Lung (tissue), 12 donors: ENCODE measurements around the gene ADCY3. TPM values are rescaled to one million over a fixed set of nuclear protein-coding genes. Genes with fewer than 3 reads are reported as not detected.
A peak's percentile ranks its signal among the peaks of the same experiment; 100 is the strongest.

Experiments
- ATAC-seq: fragments of 200-7000 bp; cut with Tn5 transposase; one replicate; pipeline ENCODE4 v1.9.1; 2020; ENCODE audit warnings: moderate number of reproducible peaks; ENCODE audit not compliant: insufficient read depth, low FRiP score
- DNase-seq, 3 donors: peaks; one replicate each; pipeline ENCODE4 v3.0.0-alpha.2; 2013 to 2017
- H3K27ac ChIP-seq, 2 donors: one replicate each; pipeline ENCODE4 v1.5.1; 2013; ENCODE audit warnings: mild to moderate bottlenecking in 2 of 2, moderate library complexity in 2 of 2, control low read depth in 1 of 2, inconsistent platforms in 1 of 2, low read depth in 1 of 2, low read length in 1 of 2
- H3K27me3 ChIP-seq, 3 donors: one replicate each; pipeline ENCODE4 v1.5.1; 2013; ENCODE audit warnings: low read length in 2 of 3; ENCODE audit not compliant: control insufficient read depth in 3 of 3, insufficient read depth in 3 of 3
- H3K36me3 ChIP-seq, 4 donors: one replicate each; pipeline ENCODE4 v1.5.1; 2013; ENCODE audit warnings: low read length in 4 of 4, mild to moderate bottlenecking in 1 of 4, moderate library complexity in 1 of 4; ENCODE audit not compliant: control insufficient read depth in 4 of 4, insufficient read depth in 4 of 4
- H3K4me1 ChIP-seq, 5 donors: one replicate each; pipeline ENCODE4 v1.5.1; 2013; ENCODE audit warnings: low read length in 5 of 5, mild to moderate bottlenecking in 2 of 5, moderate library complexity in 1 of 5; ENCODE audit not compliant: control insufficient read depth in 5 of 5, insufficient read depth in 5 of 5
- H3K4me3 ChIP-seq: one replicate; pipeline ENCODE4 v1.5.1; 2013; ENCODE audit warnings: mild to moderate bottlenecking, control low read depth, moderate library complexity
- H3K9ac ChIP-seq, 2 donors: one replicate each; pipeline ENCODE4 v1.5.1; 2013; ENCODE audit warnings: low read length in 2 of 2, control low read depth in 1 of 2; ENCODE audit not compliant: insufficient read depth in 1 of 2
- H3K9me3 ChIP-seq, 4 donors: one replicate each; pipeline ENCODE4 v1.5.1; 2013; ENCODE audit warnings: low read length in 3 of 4, mild to moderate bottlenecking in 1 of 4, moderate library complexity in 1 of 4; ENCODE audit not compliant: control insufficient read depth in 4 of 4, insufficient read depth in 3 of 4
- WGBS, 2 donors: extraction: QIAGEN DNeasy Blood & Tissue Kit; methylation state at CpG; one replicate each; pipeline ENCODE4 v1.1.7; 2013; 5-methylcytosine and 5-hydroxymethylcytosine counted together
- polyA plus RNA-seq, 2 donors: library from polyadenylated mRNA; stranded (reverse); fragments of 200-250 nt; gene quantifications; one replicate each; pipeline ENCODE4 v1.2.1, GENCODE V29; 2013
- total RNA-seq, 2 donors: library from RNA; depleted of rRNA in 1 of 2; stranded (reverse); fragments of >200 nt in 1 of 2; gene quantifications; one replicate each; pipeline ENCODE4 v1.2.1, GENCODE V29; 2014 to 2021
- TF ChIP-seq, protein P1 (sequence below): IDR thresholded peaks from 2 replicates; pipeline ENCODE4 v1.5.1; 2012; ENCODE audit warnings: mild to moderate bottlenecking; ENCODE audit errors: control extremely low read depth, extremely low read depth
- donor health status: control.
- donor health status: control.
- donor health status: Bipolar disorder and iron deficiency.
- donor health status: healthy.
- donor health status: DM: yes; HTN: yes; CAD: no.

ADCY3 gene
- total and polyA plus RNA-seq, 4 donors, result 27.9 to 74.8 (median 45.8) TPM

DNA sequence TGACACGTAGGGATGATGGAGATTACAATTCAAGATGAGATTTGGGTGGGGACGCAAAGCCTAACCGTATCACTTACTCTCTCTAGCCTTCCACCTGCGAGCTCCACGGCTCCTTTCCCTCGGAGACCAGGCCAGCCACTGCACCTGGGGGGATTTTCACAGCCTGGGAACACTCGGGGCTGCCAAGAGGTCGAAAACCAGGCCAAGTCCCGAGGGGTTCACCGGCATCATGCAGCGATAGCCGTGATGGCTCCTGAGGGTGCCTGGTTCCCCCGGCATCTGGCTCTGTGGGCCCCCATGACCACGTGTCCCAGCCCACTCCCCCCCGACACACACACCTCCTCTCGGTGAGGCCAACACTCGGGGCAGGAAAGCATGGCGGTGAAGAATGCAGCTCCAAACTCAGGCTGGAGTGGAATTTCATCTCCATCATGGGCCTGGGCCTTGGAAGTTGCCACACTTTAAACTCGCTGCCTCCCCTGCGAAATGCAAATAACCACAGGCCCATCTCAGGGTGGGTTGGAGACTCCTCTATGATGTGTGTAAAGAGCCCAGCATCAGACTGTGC is 32.6 kb downstream of the ADCY3 start:
- H3K9me3 ChIP-seq, result no peaks in the 10 kb centered on the region
- H3K4me3 ChIP-seq, result no peak overlapping the region
- WGBS, 2 donors, result 82 to 91% methylated on average over 20 of the region's 20 CpGs
- H3K36me3 ChIP-seq, result peaks cover 0 to 3% (median 0%) of the 10 kb centered on the region in 4 donors
- peaks cover 0 to 16% (median 2%) of the 10 kb centered on the region in 5 donors for H3K4me1 ChIP-seq
- TF ChIP-seq, protein P1, sequence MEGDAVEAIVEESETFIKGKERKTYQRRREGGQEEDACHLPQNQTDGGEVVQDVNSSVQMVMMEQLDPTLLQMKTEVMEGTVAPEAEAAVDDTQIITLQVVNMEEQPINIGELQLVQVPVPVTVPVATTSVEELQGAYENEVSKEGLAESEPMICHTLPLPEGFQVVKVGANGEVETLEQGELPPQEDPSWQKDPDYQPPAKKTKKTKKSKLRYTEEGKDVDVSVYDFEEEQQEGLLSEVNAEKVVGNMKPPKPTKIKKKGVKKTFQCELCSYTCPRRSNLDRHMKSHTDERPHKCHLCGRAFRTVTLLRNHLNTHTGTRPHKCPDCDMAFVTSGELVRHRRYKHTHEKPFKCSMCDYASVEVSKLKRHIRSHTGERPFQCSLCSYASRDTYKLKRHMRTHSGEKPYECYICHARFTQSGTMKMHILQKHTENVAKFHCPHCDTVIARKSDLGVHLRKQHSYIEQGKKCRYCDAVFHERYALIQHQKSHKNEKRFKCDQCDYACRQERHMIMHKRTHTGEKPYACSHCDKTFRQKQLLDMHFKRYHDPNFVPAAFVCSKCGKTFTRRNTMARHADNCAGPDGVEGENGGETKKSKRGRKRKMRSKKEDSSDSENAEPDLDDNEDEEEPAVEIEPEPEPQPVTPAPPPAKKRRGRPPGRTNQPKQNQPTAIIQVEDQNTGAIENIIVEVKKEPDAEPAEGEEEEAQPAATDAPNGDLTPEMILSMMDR, result no peak
- H3K27ac ChIP-seq, result no peak overlapping the region
- no peaks in the 10 kb centered on the region for H3K27me3 ChIP-seq
- DNase-seq (no peak), ATAC-seq (no peak)
- H3K9ac ChIP-seq, result no peak overlapping the region

DNA sequence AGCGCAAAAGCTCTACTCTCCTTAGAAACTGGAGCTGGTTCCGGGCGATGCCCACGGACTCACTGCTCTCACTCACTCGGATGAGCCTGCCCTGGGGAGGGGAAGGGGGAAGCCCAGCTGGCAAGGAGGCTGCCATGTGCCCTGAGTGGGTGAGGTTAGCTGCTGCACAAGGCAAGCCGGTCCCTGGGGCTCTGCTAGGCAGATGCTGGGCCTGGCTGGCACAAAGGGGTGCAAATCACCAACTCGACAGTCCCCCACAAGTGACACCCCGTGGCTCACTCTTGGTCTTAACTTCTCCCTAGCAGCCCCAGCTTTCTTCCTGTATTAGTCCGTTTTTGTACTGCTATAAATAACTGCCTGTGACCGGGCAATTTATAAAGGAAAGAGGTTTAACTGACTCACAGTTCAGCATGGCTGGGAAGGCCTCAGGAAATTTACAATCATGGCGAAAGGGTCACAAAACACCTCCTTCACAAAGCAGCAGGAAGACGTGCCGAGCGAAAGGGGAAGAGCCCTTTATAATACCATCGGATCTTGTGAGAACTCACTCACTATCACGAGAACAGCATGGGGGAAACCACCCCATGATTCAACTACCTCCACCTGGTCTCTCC is 33.2 kb downstream of the ADCY3 start:
- ATAC-seq (peak; percentile 30), DNase-seq (peak in 1 of 3 donors; percentile 29)
- Histone ChIP-seq H3K27ac (peak overlapping the region in 1 of 2 donors; percentile 44), H3K9ac (no peak overlapping the region), H3K9me3 (no peaks in the 10 kb centered on the region), H3K4me3 (no peak overlapping the region), H3K27me3 (no peaks in the 10 kb centered on the region), H3K36me3 (peaks cover 0 to 3% (median 1%) of the 10 kb centered on the region in 4 donors), H3K4me1 (peaks cover 0 to 16% (median 2%) of the 10 kb centered on the region in 5 donors)
- TF ChIP-seq, protein P1, result no peak
- WGBS, 2 donors, result 17 to 56% methylated on average over 16 of the region's 16 CpGs

DNA sequence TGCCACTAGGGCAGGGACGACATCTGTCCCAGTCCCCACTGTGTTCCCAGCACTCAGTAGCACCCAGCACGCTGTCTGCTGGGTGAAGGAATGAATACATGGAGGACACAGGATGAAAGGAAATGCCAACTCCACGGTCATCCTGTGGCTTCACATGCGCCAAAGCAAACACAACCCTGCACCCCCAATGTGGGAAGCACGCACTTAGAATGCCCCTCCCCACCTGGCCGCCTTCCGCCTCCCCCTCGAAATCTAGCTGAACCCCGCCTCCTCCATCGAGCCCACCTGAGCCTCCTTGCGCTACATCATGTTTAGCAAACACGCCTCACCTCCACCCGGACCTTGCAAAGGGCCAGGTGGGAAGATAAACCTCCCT is 33.9 kb downstream of the ADCY3 start:
- TF ChIP-seq, protein P1, result no peak
- WGBS, 2 donors, result 51 to 76% methylated on average over 13 of the region's 13 CpGs
- H3K9me3 ChIP-seq, result no peaks in the 10 kb centered on the region
- ATAC-seq, result no peak
- no peak overlapping the region for H3K9ac ChIP-seq
- no peaks in the 10 kb centered on the region for H3K27me3 ChIP-seq
- peaks cover 0 to 3% (median 1%) of the 10 kb centered on the region in 4 donors for H3K36me3 ChIP-seq
- H3K27ac ChIP-seq, result no peak overlapping the region
- H3K4me3 ChIP-seq, result no peak overlapping the region
- no peak for DNase-seq
- peaks cover 0 to 16% (median 2%) of the 10 kb centered on the region in 5 donors for H3K4me1 ChIP-seq
